Measurements from ENCODE around the gene ANXA7.

ANXA7 gene

GRCh38 chr10:73413528-73414229 is at the start of gene ANXA7:
Gene ANXA7 (minus strand): TSS chr10:73414058. CDS start chr10:73400856, 13,202 bp downstream.
- peak; percentile 69 for DNase-seq

- DNase-seq = no peak
Observed at GRCh38 chr10:73460897-73461296, 47.0 kb upstream of the ANXA7 start.

GRCh38 chr10:73459683-73460314 is 45.9 kb upstream of the ANXA7 start:
- DNase-seq = no peak

GRCh38 chr10:73456187-73456890 is 42.5 kb upstream of the ANXA7 start:
- DNase-seq = no peak

GRCh38 chr10:73449113-73449512 is 35.3 kb upstream of the ANXA7 start:
- DNase-seq = no peak

- no peak for DNase-seq
Observed at GRCh38 chr10:73448384-73448783, 34.5 kb upstream of the ANXA7 start.

GRCh38 chr10:73446926-73447325 is 33.1 kb upstream of the ANXA7 start:
- DNase-seq = no peak

- no peak for DNase-seq
Observed at GRCh38 chr10:73444457-73444856, 30.6 kb upstream of the ANXA7 start.

- DNase-seq = no peak
Observed at GRCh38 chr10:73439605-73440312, 25.9 kb upstream of the ANXA7 start.

GRCh38 chr10:73439055-73439454 is 25.2 kb upstream of the ANXA7 start:
- DNase-seq = no peak

- DNase-seq = no peak
Observed at GRCh38 chr10:73433538-73433867, 19.6 kb upstream of the ANXA7 start, which contains the start of gene MSS51. Gene MSS51 (minus strand): TSS chr10:73433561. CDS start chr10:73428284, 5,277 bp downstream.

GRCh38 chr10:73432646-73433537 is 19.0 kb upstream of the ANXA7 start:
- no peak for DNase-seq

GRCh38 chr10:73426318-73426717 is 12.5 kb upstream of the ANXA7 start:
- no peak for DNase-seq

GRCh38 chr10:73424478-73424877 is 10.6 kb upstream of the ANXA7 start:
- DNase-seq = no peak

GRCh38 chr10:73423309-73423708 is 9.5 kb upstream of the ANXA7 start:
- DNase-seq = no peak

GRCh38 chr10:73416571-73416970 is 2.7 kb upstream of the ANXA7 start:
- no peak for DNase-seq

GRCh38 chr10:73414230-73414945 is 530 bp upstream of the ANXA7 start:
- DNase-seq = no peak

- no peak for DNase-seq
Observed at GRCh38 chr10:73413108-73413527, 740 bp downstream of the ANXA7 start.

GRCh38 chr10:73410897-73411296 is 3.0 kb downstream of the ANXA7 start:
- no peak for DNase-seq

- DNase-seq = no peak
Observed at GRCh38 chr10:73408978-73409521, 4.8 kb downstream of the ANXA7 start.

- DNase-seq = no peak
Observed at GRCh38 chr10:73408061-73408460, 5.8 kb downstream of the ANXA7 start.

All from MV-4-11 (cell line).